Loucy (cell line): ENCODE results near the gene ARID2.

ENCODE experiments used
- CTCF ChIP-seq: fragments of 200-600 bp; sonication (generic); conservative IDR thresholded peaks from 2 replicates; pipeline ENCODE4 v1.5.1; 2014; ENCODE audit warnings: mild to moderate bottlenecking, antibody characterized with exemption, low read length
- EZH2phosphoT487 ChIP-seq: fragments of 200-600 bp; IDR thresholded peaks from 2 replicates; pipeline ENCODE4 v1.6.1; 2018; ENCODE audit warnings: antibody characterized with exemption, mild to moderate bottlenecking, moderate library complexity, borderline replicate concordance

DNA sequence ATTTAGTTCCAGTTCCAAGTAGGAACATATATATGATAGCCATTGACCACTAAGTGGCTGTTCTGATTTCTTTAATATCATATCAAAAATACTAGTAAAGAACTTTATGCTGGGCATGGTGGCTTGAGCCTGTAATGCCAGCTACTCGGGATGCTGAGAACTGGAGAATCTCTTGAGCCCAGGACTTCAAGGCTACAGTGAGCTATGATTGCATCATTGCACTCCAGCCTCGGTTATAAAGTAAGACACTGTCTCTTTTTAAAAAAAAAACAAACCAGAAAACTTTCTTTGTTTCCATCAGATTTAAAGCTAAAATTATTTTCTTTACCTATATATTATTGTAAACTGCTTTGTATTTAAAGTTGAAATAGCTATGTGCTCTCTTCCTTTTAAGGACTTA is 133.8 kb downstream of the ARID2 start:
- no peak for TF ChIP-seq CTCF
- TF ChIP-seq EZH2phosphoT487, result no peak
